Measurements from ENCODE around the gene QDPR.

GRCh38 chr4:17493619-17494018, 18.3 kb downstream of the QDPR start:
- TF ChIP-seq POLR2AphosphoS5 (IDR thresholded peaks at IDR 0.05; ENCODE audit: insufficient read depth in 1 of 2, low read depth in 1 of 2) (no peak), CTCF (IDR thresholded peaks at IDR 0.05) (no peak)
